Body of pancreas (tissue), 4 donors: Measurements from ENCODE around the gene VTI1A. TPM values are rescaled to one million over a fixed set of nuclear protein-coding genes. Genes with fewer than 3 reads are reported as not detected.
"Not testable (repeated sequence)": the region's sequence is repeated elsewhere in the genome, so short reads cannot be mapped to it uniquely, and the experiment has no call there.

Source experiments
- ATAC-seq: fragments of 150-250 bp; one replicate; pipeline ENCODE4 v1.9.1; 2016
- DNase-seq, 4 donors: peaks; one replicate each; pipeline ENCODE4 v3.0.0-alpha.2; 2019
- H3K27ac ChIP-seq, 4 donors: fragments of 200-600 bp; sonication (generic); 1 replicate in 3 of 4; 2 replicates in 1 of 4; pipeline versions ENCODE4 v1.5.1 to v1.6.1; 2016 to 2019; ENCODE audit warnings: mild to moderate bottlenecking in 1 of 4, mixed read lengths in 1 of 4, moderate library complexity in 1 of 4
- H3K27me3 ChIP-seq, 2 donors: fragments of 200-600 bp; sonication (generic); one replicate each; pipeline ENCODE4 v1.6.0; 2016; ENCODE audit warnings: mild to moderate bottlenecking in 1 of 2
- H3K36me3 ChIP-seq, 2 donors: fragments of 200-600 bp; sonication (generic); replicated peaks in 1 of 2; 2 replicates each; pipeline ENCODE4 v1.5.1; 2016; ENCODE audit warnings: low read depth in 2 of 2; ENCODE audit not compliant: insufficient read depth in 1 of 2
- H3K4me1 ChIP-seq: fragments of 200-600 bp; sonication (generic); one replicate; pipeline ENCODE4 v1.6.0; 2016
- H3K4me3 ChIP-seq, 2 donors: fragments of 200-600 bp; sonication (generic); 1 replicate in 1 of 2; 2 replicates in 1 of 2; pipeline ENCODE4 v1.5.1; 2016 to 2019
- H3K9me3 ChIP-seq, 3 donors: fragments of 200-600 bp; sonication (generic); 1 replicate in 2 of 3; 2 replicates in 1 of 3; pipeline ENCODE4 v1.5.1; 2016
- POLR2A ChIP-seq, 3 donors: fragments of 450-650 bp; IDR thresholded peaks; one replicate each; pipeline ENCODE4 v1.6.1; 2016; ENCODE audit warnings: antibody characterized with exemption in 3 of 3, mild to moderate bottlenecking in 2 of 3
- WGBS, 2 donors: methylation state at CpG; one replicate each; pipeline ENCODE4 v1.1.5; 2017; 5-methylcytosine and 5-hydroxymethylcytosine counted together
- intact Hi-C: fragments of 100-400 bp; cut with DNase I; formaldehyde crosslinking; loops from one replicate; pipeline ENCODE4 v1.15.1; 2023
- microRNA-seq, 2 donors: library from miRNA; unstranded; fragments of <30 nt; microRNA quantifications; one replicate each; pipeline ENCODE4, GENCODE V29; 2016; ENCODE audit warnings: borderline number of aligned reads in 2 of 2, borderline replicate concordance in 2 of 2
- small RNA-seq: library from RNA; depleted of rRNA; stranded (forward); fragments of <200 nt; gene quantifications from one replicate; pipeline ENCODE3, GENCODE V24; 2016
- total RNA-seq, 2 donors: library from RNA; depleted of rRNA; stranded (reverse); fragments of >200 nt; gene quantifications; one replicate each; pipeline ENCODE4 v1.1.0, GENCODE V29; 2016
- TF ChIP-seq, protein P1 (sequence below), 7 experiments: fragments of 450-650 bp in 4 of 7; fragments of 200-600 bp in 3 of 7; sonication (generic) in 3 of 7; IDR thresholded peaks; one replicate each; pipeline ENCODE4 v1.5.1; 2016 to 2019; ENCODE audit warnings: antibody characterized with exemption in 7 of 7

The VTI1A gene
- total RNA-seq, 2 donors from 2014 or later, result 28.3 to 84.4 TPM

DNA sequence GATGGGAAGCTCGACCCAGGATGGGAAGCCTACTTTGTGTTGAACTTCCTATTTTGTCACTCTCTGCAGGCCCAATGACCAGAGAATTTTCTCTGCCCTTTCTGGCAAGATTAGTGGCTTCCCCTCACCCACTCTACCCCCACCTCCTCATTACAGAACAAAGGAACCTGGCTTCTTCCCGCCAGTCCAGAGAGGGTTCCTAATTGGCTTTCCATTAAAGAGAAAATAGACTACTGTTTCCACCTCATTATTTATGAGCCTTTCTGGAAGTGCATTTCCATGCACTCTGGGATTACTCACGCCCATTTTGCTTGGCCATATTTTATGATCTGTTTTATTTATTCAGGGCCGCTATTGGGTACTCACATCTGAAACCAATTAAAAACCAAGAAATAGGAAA is 408.1 kb downstream of the VTI1A start:
- no peak overlapping the region for H3K4me3 ChIP-seq
- no peak overlapping the region for H3K27ac ChIP-seq
- ATAC-seq, result no peak
- H3K9me3 ChIP-seq, result no peaks in the 10 kb centered on the region
- H3K27me3 ChIP-seq, result no peaks in the 10 kb centered on the region
- no peaks in the 10 kb centered on the region for H3K36me3 ChIP-seq
- no peak for DNase-seq
- intact Hi-C loops, result no loop called here
- TF ChIP-seq, protein P1, sequence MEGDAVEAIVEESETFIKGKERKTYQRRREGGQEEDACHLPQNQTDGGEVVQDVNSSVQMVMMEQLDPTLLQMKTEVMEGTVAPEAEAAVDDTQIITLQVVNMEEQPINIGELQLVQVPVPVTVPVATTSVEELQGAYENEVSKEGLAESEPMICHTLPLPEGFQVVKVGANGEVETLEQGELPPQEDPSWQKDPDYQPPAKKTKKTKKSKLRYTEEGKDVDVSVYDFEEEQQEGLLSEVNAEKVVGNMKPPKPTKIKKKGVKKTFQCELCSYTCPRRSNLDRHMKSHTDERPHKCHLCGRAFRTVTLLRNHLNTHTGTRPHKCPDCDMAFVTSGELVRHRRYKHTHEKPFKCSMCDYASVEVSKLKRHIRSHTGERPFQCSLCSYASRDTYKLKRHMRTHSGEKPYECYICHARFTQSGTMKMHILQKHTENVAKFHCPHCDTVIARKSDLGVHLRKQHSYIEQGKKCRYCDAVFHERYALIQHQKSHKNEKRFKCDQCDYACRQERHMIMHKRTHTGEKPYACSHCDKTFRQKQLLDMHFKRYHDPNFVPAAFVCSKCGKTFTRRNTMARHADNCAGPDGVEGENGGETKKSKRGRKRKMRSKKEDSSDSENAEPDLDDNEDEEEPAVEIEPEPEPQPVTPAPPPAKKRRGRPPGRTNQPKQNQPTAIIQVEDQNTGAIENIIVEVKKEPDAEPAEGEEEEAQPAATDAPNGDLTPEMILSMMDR (IDR thresholded peaks at IDR 0.05), result no peak
- no peak for TF ChIP-seq POLR2A (IDR thresholded peaks at IDR 0.05)
- peaks cover 4% of the 10 kb centered on the region for H3K4me1 ChIP-seq
- 92 to 93% methylated on average over 3 to 4 of the region's 4 CpGs for WGBS, 2 donors

DNA sequence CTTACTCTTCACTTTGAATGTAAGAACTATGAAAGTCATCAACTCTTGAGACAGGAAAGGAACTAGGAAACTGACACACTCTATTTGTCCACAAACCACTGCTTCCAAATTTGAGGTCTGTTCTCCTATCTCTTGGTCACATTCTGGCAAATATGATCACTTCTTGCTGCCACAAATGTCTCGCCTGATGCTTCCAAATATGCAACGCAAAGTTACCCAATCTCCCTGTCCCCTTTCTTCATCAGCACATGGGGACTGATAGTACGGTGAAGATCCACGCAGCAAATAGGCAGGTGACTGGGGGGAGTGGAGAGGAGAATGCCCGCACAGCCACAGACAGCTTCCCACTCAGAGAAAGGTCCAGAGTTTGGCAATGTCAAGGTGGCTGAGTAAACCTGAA is 410.5 kb downstream of the VTI1A start:
- H3K9me3 ChIP-seq, result no peaks in the 10 kb centered on the region
- H3K27me3 ChIP-seq, result no peaks in the 10 kb centered on the region
- no peak overlapping the region for H3K27ac ChIP-seq
- ATAC-seq, result no peak
- H3K4me1 ChIP-seq, result no peaks in the 10 kb centered on the region
- DNase-seq, result no peak
- no peaks in the 10 kb centered on the region for H3K36me3 ChIP-seq
- TF ChIP-seq, protein P1 (IDR thresholded peaks at IDR 0.05), result no peak
- TF ChIP-seq POLR2A (IDR thresholded peaks at IDR 0.05), result no peak
- 84 to 96% methylated on average over 5 of the region's 5 CpGs for WGBS, 2 donors
- no peak overlapping the region for H3K4me3 ChIP-seq
- intact Hi-C loops, result no loop called here

DNA sequence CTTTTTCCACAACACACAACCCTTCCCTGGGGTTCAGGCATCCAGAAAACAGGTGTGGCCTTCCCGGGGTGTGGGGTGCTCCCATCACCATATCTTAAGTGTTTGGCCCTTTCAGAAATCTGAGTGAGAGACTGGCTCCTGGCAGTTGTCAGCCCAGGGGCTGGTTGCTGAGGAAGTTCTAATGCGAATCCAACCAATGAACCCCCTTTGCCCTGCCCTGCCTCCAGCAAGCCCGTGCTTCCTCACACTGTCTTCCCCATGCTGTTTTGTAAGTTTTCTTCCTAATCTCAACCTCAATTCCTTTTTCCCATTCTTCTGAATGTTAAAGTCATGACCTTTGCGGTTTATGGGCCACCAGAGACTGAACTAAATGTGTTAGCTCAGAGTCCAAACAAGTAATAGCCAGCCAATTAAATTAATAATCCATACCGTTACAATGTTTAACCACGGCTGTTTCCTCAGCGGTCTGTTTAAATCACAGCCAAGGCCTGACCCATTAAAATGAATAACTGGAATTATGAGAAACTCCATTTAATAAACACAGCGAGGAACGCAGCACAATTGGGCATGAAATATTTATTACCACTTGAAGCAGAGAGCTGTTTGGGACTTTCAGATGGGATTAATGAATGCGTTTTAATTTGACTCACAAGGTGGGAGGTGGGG is 412.1 kb downstream of the VTI1A start:
- Histone ChIP-seq H3K27ac (no peak overlapping the region), H3K36me3 (no peaks in the 10 kb centered on the region), H3K27me3 (no peaks in the 10 kb centered on the region), H3K4me3 (no peak overlapping the region), H3K4me1 (no peaks in the 10 kb centered on the region), H3K9me3 (no peaks in the 10 kb centered on the region)
- 80 to 82% methylated on average over 10 of the region's 10 CpGs for WGBS, 2 donors
- intact Hi-C loops, result no loop called here
- TF ChIP-seq, protein P1 (IDR thresholded peaks at IDR 0.05), result no peak
- TF ChIP-seq POLR2A (IDR thresholded peaks at IDR 0.05), result no peak
- ATAC-seq (no peak), DNase-seq (no peak)

DNA sequence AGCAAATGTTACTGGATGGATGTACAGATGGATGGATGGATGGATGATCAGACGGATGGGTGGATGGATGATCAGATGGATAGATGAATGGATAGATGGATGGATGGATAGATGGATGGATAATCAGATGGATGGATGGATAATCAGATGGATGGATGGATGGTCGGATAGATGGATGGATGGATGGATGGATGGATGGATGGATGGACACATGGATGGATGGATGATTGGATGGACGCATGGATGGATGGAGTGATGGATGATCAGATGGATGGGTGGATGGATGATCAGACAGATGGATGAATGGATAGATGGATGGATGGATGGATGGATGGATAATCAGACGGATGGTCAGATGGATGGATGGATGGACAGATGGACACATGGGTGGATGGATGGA is 412.8 kb downstream of the VTI1A start:
- ATAC-seq, result no peak

DNA sequence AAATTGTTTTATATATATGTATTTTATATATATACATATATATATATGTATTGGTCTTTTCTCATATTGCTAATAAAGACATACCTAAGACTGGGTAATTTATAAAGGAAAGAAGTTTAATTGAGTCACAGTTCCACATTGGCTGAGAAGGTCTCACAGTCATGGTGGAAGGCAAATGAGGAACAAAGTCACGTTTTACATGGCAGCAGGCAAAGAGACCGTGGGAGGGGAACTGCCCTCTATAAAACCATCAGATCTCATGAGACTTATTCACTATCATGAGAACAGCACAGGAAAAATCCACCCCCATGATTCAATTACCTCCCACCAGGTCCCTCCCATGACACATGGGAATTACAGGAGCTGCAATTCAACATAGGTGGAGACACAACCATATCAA is 416.4 kb downstream of the VTI1A start:
- H3K4me1 ChIP-seq, ATAC-seq, H3K27ac ChIP-seq, DNase-seq, H3K36me3 ChIP-seq, H3K27me3 ChIP-seq, intact Hi-C loops, H3K4me3 ChIP-seq, H3K9me3 ChIP-seq: not testable (repeated sequence)
- WGBS, 2 donors, result 71 to 98% methylated on average over 2 of the region's 2 CpGs

More for the DNA sequence above, 412.8 kb downstream of the VTI1A start:
- Histone ChIP-seq H3K27me3 (no peaks in the 10 kb centered on the region), H3K27ac (no peak overlapping the region), H3K36me3 (no peaks in the 10 kb centered on the region), H3K4me1 (no peaks in the 10 kb centered on the region), H3K4me3 (no peak overlapping the region), H3K9me3 (no peaks in the 10 kb centered on the region)
- intact Hi-C loops, result no loop called here
- no peak for DNase-seq
- TF ChIP-seq, protein P1 (IDR thresholded peaks at IDR 0.05), result no peak
- TF ChIP-seq POLR2A (IDR thresholded peaks at IDR 0.05), result no peak
- WGBS, 2 donors, result 75 to 85% methylated on average over 4 of the region's 4 CpGs

Small RNA genes within 50 kb of the gene (microRNA-seq; reads per million reads assigned to microRNA genes)
- gene MIR4295, result 0 reads per million in 2 donors

Small RNA genes within 50 kb of the gene (small RNA-seq; reads per million reads assigned to genes)
- gene AC022018.1 (not detected), gene MIR4295 (not detected)

Other genes with a start within 250 kb of the VTI1A start
- gene TECTB, start 163.8 kb upstream of the VTI1A start, total RNA-seq, result not detected
- gene ACSL5, start 73.1 kb upstream of the VTI1A start, total RNA-seq, result 1 to 10 TPM; 7.3 to 9.6 TPM
- 10 to 100 TPM; 12.2 to 14.5 TPM for gene ZDHHC6, start 301 bp upstream of the VTI1A start, total RNA-seq